IPS DF 4.7 (cell line): ENCODE data around the gene CA6.
A peak's percentile ranks its signal among the peaks of the same experiment; 100 is the strongest.
"Not testable (repeated sequence)": the region's sequence is repeated elsewhere in the genome, so short reads cannot be mapped to it uniquely, and the experiment has no call there.

Experiments
- DNase-seq: peaks from one replicate; pipeline ENCODE4 v3.0.0-alpha.2; 2013; ENCODE audit warnings: low spot score; ENCODE audit errors: extremely low read depth

Gene CA6

DNA sequence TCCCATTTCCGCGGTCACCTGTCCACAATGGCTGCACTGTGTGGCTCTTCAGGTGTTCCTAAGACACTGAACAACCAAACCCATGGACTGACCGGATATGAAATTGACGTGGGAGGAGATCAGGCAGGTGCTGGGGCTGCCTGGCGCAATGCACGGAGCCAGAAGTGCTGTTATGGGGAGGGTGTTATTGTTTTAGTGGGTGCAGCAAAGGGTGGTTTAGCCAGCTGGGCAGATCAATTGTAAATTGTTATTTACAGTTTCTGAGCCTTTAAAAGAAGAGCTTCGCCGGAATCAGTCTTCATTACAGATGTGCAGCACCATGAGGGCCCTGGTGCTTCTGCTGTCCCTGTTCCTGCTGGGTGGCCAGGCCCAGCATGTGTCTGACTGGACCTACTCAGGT lies at the start of gene CA6:
TSS of gene CA6 (plus strand) at position 301 of the 400 bp plus-strand sequence. CDS start at position 320, 19 bp downstream.
- no peak for DNase-seq

DNA sequence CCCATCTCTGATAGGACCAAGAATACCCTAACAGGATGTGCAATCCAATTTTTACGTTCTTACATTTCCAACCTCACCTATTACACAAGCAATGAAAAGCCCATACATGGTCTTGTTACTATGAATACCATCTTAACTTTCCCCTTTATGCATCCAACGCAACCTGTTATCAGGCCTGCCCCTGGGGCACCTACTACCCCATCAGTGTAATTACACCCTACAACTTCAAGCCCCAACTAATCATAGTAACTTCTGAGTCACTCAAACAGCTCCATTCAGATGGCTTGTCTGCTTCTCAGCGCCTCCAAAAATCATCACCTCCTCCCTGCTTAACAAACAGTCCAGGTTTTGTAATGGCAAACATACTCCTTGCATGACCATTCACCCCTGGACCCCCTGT lies 48.9 kb upstream of the CA6 start:
- not testable (repeated sequence) for DNase-seq

- not testable (repeated sequence) for DNase-seq
Measured at GRCh38 chr1:8897505-8897904, 48.2 kb upstream of the CA6 start.

DNA sequence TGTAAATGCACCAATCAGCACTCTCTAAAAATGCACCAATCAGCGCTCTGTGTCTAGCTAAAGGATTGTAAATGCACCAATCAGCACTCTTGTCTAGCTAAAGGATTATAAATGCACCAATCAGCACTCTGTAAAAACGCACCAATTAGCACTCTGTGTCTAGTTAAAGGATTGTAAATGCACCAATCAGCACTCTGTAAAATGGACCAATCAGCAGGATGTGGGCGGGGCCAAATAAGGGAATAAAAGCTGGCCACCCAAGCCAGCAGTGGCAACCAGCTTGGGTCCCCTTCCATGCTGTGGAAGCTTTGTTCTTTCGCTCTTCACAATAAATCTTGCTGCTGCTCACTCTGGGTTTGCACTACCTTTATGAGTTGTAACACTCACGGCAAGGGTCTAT lies 47.2 kb upstream of the CA6 start:
- not testable (repeated sequence) for DNase-seq

DNA sequence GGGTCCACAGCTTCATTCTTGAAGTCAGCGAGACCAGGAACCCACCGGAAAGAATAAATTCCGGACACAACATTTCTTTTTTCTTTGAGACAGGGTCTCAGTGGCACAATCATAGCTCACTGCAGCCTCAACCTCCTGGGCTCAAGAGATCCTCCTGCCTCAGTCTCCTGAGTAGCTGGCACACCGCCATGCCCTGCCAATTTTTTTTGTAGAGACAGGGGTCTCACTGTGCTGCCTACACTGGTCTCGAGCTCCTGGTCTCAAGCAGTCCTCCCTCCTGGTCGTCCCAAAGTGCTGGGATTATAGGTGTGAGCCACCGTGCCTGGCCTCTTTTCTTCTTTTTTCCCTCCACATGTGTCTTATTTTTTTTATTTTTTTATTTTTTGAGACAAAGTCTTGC lies 46.6 kb upstream of the CA6 start:
- no peak for DNase-seq

DNA sequence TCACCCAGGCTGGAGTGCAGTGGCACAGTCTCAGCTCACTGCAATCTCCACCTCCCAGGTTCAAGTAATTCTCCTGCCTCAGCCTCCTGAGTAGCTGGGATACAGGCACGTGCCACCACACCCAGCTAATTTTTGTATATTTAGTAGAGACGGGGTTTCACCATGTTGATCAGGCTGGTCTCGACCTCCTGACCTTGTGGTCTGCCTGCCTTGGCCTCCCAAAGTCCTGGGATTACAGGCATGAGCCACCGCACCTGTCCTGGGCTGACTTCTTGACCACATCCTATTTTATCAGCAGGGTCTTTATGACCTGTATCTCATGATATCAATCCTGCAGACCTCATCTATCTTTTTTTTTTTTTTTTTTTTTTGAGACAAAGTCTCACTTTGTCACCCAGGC lies 45.0 kb upstream of the CA6 start:
- not testable (repeated sequence) for DNase-seq

DNA sequence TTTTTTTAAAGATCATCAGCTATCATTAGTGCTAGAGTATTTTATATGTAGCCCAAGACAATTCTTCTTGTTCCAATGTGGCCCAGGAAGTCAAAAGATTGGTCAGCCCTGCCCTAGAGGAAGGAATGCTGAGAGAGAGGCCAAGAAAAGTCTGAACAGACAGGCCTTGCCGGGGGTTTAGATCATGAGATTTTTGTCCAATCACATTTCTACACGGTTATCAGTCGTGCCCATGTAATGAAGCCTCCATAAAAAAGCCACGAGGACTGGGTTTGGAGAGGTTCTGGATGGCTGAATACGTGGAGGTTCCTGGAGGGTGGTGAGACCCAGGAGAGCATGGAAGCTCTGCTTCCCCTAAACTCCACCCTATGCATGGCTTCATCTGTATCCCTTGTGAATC lies 42.9 kb upstream of the CA6 start:
- DNase-seq = no peak

DNA sequence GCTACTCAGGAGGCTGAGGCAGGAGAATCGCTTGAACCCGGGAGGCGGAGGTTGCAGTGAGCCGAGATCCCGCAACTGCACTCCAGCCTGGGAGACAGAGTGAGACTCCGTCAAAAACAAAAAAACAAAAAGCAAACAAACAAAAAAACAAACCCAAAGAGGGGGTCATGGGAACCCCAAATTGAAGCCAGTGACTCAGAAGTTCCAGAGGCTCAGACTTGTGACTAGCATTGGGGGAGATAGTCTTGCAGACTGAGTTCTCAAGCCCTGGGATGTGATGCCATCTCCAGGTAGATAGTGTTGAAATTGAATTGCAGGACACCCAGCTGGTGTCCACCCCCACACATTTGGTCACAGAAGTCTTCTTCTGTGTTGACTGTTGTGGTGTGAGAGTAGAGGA lies 42.3 kb upstream of the CA6 start:
- DNase-seq = no peak

DNA sequence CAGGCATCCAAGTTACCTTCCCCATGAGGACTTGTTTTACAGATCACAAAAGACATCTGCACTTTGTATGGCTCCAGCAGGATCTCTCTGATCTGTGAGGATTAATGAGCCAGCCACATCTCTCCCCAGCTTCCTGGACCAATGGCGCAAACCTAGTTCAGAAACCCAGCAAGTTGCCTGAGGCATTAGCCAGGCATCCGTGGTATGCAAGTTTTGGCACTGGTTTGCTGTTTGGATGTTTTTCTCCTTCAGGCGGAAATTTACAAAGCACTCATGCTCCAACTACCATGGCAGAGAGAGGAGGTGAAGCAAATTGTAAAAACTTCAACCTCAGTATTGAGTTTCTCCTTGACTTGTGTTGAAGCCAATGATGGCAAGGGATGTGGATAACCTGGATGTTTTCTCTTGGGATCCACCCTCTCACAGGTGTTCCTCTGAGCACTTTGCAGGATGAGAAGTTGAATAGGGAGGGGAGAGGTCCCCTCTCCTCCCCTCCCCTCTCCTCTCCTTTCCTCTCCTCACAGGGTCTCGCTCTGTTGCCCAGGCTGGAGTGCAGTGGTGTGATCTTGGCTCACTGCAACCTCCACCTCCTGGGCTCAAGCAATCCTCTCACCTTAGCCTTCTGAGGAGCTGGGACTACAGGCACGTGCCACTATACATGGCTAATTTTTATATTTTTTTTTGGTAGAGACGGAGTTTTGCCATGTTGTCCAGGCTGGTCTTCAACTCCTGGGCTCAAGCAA lies 41.6 kb upstream of the CA6 start:
- no peak for DNase-seq

GRCh38 chr1:8905582-8906191 lies 40.0 kb upstream of the CA6 start:
- no peak for DNase-seq

DNA sequence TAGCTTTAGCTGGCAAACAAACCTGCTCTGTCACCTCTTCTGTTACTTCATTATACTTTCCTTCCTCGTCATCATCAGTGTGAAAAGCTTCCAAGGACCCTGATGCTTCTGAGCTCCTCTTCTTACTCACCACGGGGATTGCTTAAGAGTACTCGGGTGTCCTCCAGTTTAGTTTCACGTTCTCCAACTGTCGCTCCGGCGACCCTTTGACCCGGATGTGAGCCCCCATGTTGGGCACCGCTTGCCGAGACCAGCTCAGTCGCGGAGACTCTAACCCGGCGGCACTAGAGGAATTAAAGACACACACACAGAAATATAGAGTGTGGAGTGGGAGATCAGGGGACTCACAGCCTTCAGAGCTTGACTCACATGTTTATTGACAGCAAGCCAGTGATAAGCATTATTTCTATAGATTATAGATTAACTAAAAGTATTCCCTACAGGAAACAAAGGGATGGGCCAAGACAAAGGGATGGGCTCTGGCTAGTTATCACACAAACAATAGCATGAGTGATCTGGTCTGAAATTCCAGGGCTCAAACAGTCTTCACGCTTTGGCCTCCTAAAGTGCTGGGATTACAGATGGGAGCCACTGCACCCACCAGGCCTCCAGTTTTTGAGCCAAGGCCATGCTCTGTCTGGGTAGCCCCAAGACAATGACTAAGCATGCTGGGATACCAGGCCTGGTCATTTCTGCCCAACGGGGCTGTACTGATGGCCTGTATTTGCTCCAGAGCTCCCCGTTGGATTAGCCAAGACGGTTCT lies 37.1 kb upstream of the CA6 start:
- no peak for DNase-seq

GRCh38 chr1:8910331-8910730 lies 35.3 kb upstream of the CA6 start:
- DNase-seq = peak; percentile 16

DNA sequence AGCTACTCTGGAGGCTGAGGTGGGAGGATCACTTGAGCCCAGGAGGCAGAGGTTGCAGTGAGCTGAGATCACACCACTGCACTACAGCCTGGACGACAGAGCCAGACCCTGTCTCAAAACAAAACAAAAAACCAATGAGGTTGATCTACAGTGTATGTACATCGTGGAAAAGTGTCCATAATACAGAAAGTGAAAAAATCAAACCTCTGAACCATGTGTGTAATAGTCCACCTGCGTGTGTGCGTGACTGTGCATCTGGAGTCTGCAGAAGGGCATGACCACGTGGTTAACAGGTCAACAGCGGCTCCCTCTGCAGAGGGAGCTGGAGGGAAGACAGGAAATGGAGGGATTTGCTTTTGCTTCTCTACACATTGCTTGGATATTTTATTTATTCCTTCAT lies 34.8 kb upstream of the CA6 start:
- no peak for DNase-seq

GRCh38 chr1:8911416-8912309 lies 34.0 kb upstream of the CA6 start:
- peak; percentile 36 for DNase-seq

DNA sequence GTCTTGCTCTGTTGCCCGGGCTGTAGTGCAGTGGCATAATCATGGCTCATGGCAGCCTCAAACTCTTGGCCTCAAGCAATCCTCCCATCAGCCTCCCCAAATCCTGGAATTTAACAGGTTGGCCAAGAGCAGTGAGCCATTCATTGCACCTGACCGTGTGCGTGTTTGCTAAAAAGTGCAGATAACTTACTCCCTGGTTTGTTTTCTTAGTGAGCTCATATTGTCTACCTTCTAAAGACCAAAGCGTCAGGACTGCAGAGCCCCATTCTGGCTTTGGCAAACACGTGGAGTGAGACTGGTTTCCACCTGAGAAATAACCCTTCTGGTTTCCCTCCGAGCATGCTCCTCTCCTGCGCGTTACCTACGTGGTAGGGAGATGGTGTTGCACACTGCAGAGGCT lies 32.2 kb upstream of the CA6 start:
- no peak for DNase-seq

DNA sequence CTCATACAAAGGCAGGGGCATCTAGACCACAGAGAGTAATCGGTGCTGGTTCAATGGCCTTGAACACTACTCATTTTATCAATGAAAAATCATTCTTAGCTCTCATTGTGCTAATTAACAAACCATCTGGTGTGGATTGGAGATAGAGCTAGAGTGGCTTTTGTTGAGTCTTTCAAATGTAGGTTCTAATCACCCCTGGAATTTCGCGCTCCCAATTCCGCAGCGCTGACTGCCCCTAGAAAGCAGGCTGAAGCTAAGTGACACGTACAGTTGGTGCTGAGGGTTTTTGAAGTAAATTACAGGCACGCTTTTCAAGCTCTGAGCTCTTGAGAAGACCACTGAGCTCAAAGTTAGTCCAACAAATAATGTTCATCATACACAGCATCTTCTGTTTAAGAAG lies 31.2 kb upstream of the CA6 start:
- no peak for DNase-seq

GRCh38 chr1:8915446-8915845 lies 30.2 kb upstream of the CA6 start:
- DNase-seq = no peak

DNA sequence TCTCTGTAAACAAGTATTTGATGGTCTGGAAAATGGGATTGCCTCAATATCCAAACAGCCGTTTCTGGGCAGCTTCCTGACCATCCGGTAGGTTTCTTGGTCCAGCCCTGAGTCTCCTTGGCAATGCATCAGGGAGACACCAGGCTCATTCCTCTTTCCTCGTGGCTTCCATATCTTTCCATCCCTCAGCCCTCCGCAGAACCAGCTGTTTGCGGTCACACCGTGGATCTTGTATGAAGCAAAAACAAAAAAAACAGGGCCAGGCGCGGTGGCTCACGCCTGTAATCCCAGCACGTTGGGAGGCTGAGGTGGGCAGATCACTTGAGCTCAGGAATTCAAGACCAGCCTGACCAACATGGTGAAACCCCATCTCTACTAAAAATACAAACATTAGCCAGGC lies 28.1 kb upstream of the CA6 start:
- DNase-seq = not testable (repeated sequence)

GRCh38 chr1:8922962-8923361 lies 22.7 kb upstream of the CA6 start:
- no peak for DNase-seq

GRCh38 chr1:8925406-8925805 lies 20.3 kb upstream of the CA6 start:
- DNase-seq = no peak

DNA sequence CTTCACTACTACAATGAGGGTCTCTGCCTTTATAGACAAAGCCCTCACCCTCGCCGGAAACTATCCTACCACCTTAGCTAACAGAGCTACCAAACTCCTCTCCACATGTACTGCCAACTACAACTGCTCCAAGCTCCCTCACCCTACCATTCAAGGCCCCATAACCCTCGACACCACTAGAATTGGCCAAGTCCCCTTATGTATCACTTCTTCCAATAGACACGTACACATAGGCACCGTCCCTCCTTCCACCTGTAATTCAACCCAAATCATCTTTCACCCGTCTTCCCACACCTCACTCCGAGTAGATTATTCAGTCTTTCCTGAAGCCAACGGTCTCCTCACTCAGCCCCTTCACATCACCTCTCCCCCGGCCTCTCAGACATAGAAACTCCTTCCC lies 19.7 kb upstream of the CA6 start:
- no peak for DNase-seq
